HG02759 (cell line): Measurements from ENCODE around the gene ATG13.
"Not testable (repeated sequence)": the region's sequence is repeated elsewhere in the genome, so short reads cannot be mapped to it uniquely, and the experiment has no call there.

ENCODE experiments used
- ATAC-seq: cut with Tn5 transposase; IDR thresholded peaks from one replicate; pipeline ENCODE4 v1.9.1; 2021; ENCODE audit warnings: mild to moderate bottlenecking, moderate library complexity; ENCODE audit not compliant: unreplicated experiment

Gene ATG13

GRCh38 chr11:46642627-46643335 is 25.4 kb downstream of the ATG13 start:
- ATAC-seq, result no peak

- ATAC-seq, result no peak
These were observed 26.2 kb downstream of the ATG13 start for GRCh38 chr11:46643531-46643930.

- no peak for ATAC-seq
These were observed 26.6 kb downstream of the ATG13 start for GRCh38 chr11:46643986-46644385.

- no peak for ATAC-seq
These were observed 31.9 kb downstream of the ATG13 start for GRCh38 chr11:46649180-46649738.

GRCh38 chr11:46655631-46656030 is 38.3 kb downstream of the ATG13 start:
- no peak for ATAC-seq

GRCh38 chr11:46657186-46657585 is 39.8 kb downstream of the ATG13 start:
- ATAC-seq, result no peak

- no peak for ATAC-seq
These were observed 40.9 kb downstream of the ATG13 start for GRCh38 chr11:46658259-46658658.

GRCh38 chr11:46659908-46660307 is 42.6 kb downstream of the ATG13 start:
- no peak for ATAC-seq

GRCh38 chr11:46661836-46662235 is 44.5 kb downstream of the ATG13 start:
- ATAC-seq, result no peak

- no peak for ATAC-seq
These were observed 45.0 kb downstream of the ATG13 start for GRCh38 chr11:46662366-46662765.

GRCh38 chr11:46663277-46663940 is 46.1 kb downstream of the ATG13 start:
- ATAC-seq, result no peak

- ATAC-seq, result no peak
These were observed 47.3 kb downstream of the ATG13 start for GRCh38 chr11:46664612-46665011.

GRCh38 chr11:46665356-46665755 is 48.0 kb downstream of the ATG13 start:
- ATAC-seq, result no peak

- ATAC-seq, result no peak
These were observed 49.2 kb downstream of the ATG13 start for GRCh38 chr11:46666516-46666915.

GRCh38 chr11:46667043-46667481 is 49.7 kb downstream of the ATG13 start:
- ATAC-seq, result no peak

- ATAC-seq, result no peak
These were observed 51.2 kb downstream of the ATG13 start for GRCh38 chr11:46668480-46669085.

GRCh38 chr11:46669711-46670139 is 52.4 kb downstream of the ATG13 start:
- ATAC-seq, result no peak

GRCh38 chr11:46670521-46670920 is 53.2 kb downstream of the ATG13 start:
- not testable (repeated sequence) for ATAC-seq

GRCh38 chr11:46671958-46672315 is 54.6 kb downstream of the ATG13 start:
- no peak for ATAC-seq

- ATAC-seq, result no peak
These were observed 55.1 kb downstream of the ATG13 start for GRCh38 chr11:46672381-46672839.

- no peak for ATAC-seq
These were observed 56.5 kb downstream of the ATG13 start for GRCh38 chr11:46673713-46674462.
